Esophagus squamous epithelium (tissue), 4 donors: ENCODE results near the gene PTPRQ.

Source experiments
- CTCF ChIP-seq, 6 experiments: fragments of 450-650 bp in 4 of 6; fragments of 200-600 bp in 2 of 6; sonication (generic) in 2 of 6; IDR thresholded peaks; one replicate each; pipeline ENCODE4 v1.5.1; 2016 to 2019; ENCODE audit warnings: antibody characterized with exemption in 6 of 6, mild to moderate bottlenecking in 4 of 6, moderate library complexity in 4 of 6
- POLR2A ChIP-seq, 4 donors: fragments of 450-650 bp; IDR thresholded peaks; one replicate each; pipeline ENCODE4 v1.6.1; 2017; ENCODE audit warnings: antibody characterized with exemption in 4 of 4, mild to moderate bottlenecking in 4 of 4, moderate library complexity in 3 of 4

- TF ChIP-seq POLR2A (IDR thresholded peaks at IDR 0.05) (no peak), CTCF (IDR thresholded peaks at IDR 0.05) (no peak)
Measured at GRCh38 chr12:80713419-80713818, 269.4 kb downstream of the PTPRQ start.
